HG03103 (cell line): Measurements from ENCODE around the gene C1QTNF2.

Source experiments
- ATAC-seq: cut with Tn5 transposase; IDR thresholded peaks from one replicate; pipeline ENCODE4 v1.9.1; 2021; ENCODE audit warnings: low read depth; ENCODE audit not compliant: unreplicated experiment

The C1QTNF2 gene, protein sequence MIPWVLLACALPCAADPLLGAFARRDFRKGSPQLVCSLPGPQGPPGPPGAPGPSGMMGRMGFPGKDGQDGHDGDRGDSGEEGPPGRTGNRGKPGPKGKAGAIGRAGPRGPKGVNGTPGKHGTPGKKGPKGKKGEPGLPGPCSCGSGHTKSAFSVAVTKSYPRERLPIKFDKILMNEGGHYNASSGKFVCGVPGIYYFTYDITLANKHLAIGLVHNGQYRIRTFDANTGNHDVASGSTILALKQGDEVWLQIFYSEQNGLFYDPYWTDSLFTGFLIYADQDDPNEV

DNA sequence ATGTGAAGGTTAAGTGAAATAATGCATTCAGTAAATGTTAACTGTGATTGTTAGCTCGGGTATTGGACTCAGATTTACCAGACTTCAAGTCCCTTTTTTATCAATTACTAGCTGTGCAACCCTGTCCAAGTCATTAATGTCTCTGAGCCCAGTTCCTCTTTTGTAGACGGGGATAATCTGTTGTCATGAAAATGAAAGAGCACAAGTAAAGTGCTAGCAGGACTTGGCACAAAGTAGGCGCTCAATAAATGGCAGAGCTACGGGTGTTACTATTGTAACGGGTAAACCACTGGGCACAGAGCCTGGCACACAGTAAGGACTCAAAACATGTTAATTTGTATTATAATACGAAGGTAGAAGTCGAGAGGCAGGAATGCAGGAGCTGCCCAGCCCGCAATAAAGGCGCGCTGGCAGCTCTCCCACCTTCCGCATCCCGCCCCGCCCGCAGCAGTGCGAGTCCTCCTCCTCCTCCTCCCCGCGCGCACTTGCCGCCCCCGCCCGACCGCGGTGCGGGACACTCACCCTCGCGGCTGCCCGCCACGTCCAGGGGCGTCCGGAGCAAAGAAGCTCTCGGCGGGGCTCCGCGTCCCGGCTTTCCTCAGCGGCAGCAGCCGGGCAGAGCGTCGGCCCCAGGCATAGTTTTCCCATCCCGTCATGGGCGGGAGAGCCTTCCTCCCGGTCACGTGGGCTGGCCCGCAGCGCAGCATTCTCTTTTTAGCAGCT lies at the start of gene C1QTNF2:
Gene C1QTNF2, minus strand, starts transcription at position 637 of the 723 bp plus-strand sequence. CDS start 15,615 bp downstream, outside the sequence.
- no peak for ATAC-seq

DNA sequence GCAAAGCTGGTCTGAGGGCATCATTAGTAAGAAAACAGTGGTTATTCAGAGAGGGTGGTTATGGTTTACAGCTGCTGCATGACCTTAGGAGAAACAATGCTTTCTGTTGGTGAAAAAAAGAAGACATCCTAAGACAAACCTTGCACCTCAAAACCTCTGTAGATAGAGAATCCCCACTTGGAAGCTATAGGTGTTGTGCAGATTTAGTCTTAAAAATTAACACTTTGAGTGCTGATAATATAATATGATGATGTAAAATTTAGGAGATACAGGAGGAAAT lies 49.8 kb upstream of the C1QTNF2 start:
- ATAC-seq = no peak

DNA sequence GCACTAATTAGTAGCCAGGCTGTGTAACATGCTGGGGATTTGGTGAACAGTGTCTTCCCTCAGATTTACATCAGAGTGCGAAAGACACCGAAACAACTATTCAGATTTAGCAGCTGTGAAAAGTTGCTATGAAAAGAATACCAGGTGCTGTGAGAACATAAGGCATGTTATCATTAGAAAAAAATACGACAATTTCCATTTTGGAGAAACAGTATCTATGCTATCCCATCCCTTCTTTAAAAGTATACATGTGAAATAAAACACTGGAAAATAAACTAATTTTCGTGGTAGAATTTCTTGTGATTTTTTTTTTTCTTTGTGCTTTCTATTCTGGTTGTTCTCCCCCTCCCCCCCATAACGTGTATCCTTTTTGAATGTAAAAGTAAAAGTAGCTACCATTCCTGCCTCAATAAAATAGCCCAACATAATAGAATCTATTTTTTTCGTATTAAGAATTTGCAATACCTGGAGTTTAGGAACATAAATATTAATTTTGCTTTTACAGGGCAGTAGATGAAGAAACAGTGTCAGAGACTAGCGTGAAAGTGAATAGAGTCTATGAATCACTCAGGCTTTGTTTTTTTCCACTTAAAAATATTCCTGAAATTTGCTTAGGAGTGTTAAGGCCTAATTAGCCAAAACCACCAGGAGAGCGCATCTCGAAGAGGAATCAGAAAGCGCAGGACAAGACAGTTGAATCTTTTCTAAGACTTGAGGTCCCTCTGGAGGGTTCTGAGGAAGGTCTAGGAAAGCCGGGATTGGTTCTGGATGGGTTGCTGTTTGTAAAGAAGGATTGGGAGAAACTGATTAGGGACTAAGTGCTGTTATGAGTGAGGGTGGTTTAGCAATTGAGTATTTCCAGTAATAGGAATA lies 49.3 kb upstream of the C1QTNF2 start:
- ATAC-seq = peak; percentile 22

DNA sequence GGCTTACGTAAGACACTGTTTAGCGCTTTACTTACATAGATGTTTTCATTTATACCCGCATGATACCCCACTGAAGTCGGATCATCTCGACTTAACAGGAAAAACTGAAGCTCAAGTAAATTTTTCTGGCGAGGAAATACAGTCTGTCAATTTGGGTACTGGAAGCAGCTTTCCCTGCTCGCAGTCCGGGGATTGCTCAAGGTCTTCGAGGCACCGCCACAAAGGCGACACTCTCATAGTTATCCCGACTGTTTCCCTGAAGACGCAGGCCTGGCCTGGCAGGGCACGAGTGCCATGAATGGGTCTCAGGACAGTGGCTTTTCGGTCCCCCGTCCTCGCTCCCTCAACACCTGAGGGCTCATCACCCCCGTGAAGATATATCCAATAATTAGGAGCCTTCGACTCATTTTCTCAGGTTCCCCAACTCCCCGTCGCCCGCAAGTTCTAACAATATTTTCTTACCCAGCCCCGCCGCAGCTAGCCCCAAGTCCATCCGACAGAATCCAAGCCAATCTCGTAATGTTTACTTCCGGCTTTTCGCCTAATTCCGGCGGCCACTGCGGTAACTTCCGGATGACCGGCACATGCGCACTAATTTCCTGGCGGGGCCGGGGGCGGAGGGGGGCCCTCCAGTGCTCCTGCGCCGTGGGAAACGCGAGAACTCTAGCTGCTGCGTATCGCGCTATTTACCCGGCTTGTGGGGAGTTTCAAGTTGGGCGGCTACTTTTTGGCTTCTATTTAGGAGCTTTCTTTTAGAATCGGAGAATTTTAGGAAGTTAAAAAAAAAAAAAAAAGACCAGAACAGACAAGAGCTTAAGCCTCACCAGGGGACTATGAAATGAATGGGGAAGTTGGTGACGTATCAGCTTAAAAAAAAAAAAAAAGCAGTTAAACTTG lies 48.4 kb upstream of the C1QTNF2 start, which contains the start of gene SLU7:
Gene SLU7, minus strand, starts transcription at position 521 of the 897 bp plus-strand sequence. CDS start 3,787 bp downstream, outside the sequence.
- ATAC-seq = peak; percentile 56

DNA sequence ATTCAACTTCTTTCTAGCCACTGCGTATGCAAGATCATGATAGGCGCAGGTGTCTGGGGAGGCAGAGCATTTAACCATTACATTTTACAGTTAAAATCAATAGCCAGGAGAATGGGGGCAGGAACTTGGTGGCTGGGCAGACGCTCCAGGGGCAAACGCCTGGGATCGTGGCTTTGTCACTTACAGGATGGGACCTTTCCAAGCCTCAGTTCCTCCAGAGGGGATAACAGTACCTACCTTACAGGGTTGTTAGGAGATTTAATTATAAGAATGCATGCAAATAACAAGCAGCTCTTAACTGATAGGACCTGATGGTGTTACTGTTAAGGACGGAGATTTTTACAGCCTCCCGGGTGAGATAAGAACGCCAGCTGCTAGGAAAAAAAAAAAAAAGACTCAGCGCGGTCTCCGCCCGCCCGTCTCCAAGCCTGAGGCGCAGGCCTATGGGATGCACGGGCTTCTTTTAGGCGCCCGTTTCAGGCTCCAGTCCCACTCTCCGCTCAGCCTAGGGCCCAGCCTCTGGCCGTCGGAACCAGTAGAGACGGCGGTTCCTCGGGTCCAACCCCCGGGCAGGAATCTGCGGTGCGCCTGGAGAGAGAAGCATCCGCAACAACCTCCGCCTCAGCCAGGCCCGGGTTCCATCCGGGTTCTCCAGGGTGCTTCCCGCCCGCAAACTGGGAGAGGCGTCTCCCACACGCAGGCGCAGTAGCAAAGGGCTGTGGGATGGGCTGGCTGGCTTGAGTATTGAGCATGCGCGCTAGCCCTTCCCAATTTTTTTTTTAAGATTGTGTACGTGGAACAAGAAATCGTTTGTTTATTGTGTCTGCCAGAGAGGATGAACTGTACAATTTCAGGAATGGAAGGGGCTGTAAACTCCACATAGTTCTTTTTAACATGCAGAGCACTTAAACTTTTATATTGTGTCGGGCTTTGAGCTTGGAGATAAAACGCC lies 29.3 kb upstream of the C1QTNF2 start, which contains the start of gene FAM200C:
Gene FAM200C, minus strand, starts transcription at position 653 of the 952 bp plus-strand sequence. CDS start 4,564 bp downstream, outside the sequence.
- peak; percentile 81 for ATAC-seq

DNA sequence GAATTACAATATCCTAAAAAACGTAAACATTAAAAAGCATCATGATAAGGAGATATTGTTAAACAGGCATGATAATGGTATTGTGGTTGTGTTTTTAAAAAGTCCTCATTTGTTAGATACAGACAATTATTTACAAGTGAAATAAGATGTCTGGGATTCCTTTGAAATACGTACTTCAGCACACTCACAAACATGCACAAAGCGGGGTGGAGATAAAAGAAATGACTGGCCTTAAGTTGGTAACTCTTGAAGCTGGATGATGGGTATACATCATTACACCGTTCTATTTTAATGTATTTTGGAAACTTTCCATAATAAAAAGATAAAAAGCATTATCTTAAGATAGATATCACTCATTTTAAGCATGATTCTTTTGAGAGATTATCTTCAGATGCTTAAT lies 28.4 kb upstream of the C1QTNF2 start:
- ATAC-seq = no peak

DNA sequence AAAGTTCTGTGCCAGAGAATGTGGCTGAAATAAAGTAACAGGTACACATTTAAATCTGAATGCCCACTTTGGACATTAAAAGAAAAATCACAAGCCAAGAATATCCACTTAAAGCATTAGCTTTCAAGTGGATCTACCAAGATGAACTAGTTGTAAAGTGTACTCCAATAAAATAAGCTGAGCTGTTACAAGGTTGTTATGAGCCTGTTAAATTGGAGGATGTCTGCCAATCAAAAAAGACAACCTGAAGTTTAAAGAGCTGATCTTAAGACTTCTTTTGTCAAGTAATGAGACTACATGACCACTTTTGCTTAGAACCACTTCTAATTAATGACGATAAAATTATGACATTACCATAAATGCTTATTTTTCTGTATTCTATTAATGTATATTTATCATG lies 27.1 kb upstream of the C1QTNF2 start:
- no peak for ATAC-seq

DNA sequence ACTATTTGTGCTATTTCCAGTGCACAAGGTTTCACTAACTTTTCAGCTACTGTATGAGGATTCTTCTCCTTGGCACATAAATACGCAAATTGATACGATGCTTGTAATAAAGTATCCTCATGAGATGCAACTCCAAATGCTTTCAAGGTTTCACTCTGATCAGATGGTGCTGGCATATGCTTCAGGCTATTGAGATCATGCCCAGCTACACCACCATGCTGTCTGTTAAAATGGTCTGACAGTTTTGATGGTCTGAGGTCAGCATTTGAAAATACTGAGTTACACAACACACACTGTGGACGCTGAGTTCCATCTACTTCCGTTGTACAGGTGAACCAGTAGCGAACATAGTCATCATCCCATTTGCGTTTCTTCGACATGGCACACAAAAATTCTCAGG lies 24.7 kb upstream of the C1QTNF2 start:
- ATAC-seq = no peak

DNA sequence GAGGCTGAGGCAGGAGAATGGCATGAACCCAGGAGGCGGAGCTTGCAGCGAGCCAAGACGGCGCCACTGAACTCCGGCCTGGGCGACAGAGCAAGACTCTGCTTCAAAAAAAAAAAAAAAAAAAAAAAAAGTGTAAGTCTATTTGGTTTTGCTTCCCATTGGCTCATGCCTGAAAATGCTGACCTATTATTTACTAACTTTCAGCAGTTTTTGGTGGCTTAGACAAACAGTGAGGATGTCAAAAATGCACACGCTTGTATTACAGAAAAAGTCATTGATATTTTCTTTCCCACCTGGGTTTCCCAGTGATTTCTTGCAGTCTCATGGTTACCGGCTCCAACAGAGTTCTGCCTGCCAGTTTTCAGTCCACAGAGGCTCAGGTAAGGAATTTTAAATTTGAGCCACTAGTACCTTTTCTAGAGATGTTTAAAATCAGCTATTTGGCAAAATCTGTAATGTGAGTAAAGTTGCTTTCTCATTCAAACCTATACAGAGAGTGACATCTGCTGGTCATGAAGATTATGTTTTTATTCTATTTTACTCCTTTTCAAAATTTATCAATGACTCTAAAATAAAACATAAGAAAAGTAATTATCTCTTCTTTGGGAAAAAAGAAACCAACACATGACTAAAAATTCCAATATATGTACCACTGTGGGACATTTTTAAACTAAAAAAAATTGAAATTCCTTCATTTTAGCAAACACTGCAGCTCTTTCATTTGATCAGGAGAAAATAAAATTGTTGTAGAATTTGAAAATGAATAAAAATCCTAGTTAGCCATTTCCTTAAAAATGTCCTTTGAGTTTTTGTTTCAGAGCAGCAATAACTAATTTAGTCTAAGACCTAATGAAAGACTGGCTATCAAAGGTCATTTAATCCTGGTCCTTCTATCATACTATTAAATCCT lies 20.6 kb upstream of the C1QTNF2 start:
- ATAC-seq = no peak

DNA sequence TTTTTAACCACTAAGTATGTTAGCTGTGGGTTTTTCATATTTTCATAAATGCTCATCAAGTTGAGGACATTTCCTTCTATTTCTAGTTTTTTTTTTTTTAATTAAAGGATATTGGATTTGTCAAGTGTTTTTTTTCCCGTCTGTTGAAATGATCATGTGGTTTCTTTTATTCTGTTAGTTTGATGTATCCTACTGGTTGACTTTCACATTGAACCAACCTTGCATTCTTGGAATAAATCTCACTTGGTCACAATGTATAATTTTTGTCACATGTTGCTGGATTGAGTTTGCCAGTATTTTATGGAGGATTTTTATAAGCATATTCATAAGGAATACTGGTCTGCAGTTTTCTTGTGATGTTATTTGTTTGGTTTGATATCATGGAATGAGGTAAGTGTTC lies 17.0 kb upstream of the C1QTNF2 start:
- ATAC-seq = no peak

DNA sequence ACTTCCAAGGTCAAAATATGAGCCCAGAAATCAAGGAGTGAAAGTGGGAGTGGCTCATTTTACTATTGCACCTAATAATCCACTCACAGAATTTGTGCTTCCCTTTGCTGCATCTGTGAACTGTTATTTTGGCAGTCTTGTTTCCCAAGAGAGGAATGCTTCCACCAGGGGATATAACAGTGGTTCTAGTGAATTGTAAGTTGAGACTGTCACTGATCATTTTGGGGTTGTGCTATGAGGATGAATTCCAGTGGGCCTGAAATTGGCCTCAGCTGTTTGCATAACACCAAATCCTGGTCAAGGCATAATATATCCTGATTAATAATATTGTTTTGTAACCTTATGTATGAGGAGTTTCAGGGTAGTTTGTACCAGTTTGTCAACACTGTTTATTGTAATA lies 15.1 kb upstream of the C1QTNF2 start:
- no peak for ATAC-seq

DNA sequence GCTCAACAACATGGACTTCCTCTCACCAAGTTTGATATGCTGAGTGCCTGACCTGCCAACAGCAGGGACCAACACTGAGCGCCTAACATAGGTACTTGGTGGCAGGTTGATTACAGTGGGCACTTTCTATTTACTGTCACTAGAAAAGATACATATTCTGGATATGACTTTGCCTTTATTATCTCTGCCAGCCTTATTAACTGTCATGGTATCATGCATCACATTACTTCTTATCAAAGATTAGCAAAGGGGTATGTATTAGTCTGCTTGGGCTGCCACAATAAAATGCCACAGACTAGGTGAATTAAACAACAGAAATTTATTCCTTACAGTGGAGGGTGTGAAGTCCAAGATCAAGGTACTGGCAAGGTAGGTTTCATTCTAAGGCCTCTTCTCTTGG lies 14.3 kb upstream of the C1QTNF2 start:
- ATAC-seq = no peak

DNA sequence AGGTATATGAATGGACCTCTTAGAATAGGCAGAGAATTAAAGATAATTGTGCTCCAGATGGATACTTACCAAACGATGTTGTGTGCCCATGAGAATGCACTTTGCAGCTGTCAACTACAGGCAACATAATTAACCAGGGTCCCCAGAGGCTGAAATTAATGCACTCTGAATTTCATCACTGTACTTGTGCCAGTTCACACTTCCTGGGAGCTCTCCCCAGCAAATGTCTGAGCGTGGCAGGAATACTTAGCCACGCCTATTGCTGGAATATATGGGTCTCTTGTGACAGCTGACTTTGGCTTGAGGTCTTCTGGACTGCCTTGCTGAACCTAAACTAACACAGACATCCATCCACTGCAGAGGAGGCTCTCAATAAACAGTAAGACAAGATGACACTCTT lies 11.9 kb upstream of the C1QTNF2 start:
- no peak for ATAC-seq

DNA sequence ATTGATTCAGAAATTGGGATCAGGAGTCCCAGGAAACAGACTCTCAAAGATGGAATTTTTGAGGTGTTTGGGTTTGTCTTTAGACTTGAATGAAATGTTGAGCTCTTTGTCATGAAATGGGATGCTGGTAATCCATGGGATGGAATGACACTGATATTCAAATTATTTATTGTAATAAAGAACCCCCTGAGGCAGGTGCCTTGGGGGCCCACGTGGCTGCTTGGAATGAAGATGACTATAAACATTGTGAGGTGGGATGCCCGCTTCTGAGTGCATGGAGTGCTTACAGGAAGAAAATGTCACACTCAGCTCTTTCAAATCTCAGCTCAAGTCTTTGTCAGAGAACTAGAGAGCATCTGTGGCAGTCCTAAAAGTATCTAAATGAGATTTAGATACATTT lies 9.6 kb upstream of the C1QTNF2 start:
- ATAC-seq = no peak

DNA sequence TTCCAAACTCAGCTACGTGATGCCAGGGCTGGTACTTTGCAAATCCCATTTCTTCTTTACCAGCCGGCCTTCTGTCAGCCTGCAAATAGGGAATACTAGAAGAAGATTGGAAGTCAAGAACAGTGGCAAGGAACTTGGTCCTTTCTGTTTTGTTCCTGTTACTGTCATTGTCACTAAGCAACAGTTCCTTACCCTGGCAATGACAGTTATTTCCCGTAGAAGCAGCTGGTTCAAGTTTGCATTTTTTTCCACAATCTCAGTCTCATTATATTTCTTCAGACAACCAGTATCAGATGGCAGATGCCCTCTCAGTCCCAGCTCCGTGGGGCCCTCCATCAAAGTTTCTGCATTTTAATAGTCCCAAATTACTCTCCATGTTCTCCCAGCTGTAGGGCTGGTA lies 9.1 kb upstream of the C1QTNF2 start:
- no peak for ATAC-seq

DNA sequence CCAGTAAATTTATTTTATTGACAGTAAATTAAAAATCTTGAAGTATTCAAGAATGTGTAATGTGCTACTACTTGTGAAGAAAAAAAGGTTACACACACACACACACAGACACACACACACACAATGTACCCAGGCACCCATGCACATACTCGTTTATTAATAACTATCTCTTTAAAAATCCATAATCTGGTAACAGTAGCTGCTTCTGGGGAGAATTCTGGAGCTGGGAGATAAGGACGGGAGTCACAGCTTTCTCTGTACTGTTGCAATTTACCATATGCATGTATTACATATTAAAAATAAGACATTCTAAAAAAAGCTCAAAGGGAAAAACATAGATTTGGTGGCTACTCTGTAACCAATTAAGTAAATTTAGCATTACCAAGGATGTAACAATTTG lies 7.9 kb upstream of the C1QTNF2 start:
- ATAC-seq = no peak

DNA sequence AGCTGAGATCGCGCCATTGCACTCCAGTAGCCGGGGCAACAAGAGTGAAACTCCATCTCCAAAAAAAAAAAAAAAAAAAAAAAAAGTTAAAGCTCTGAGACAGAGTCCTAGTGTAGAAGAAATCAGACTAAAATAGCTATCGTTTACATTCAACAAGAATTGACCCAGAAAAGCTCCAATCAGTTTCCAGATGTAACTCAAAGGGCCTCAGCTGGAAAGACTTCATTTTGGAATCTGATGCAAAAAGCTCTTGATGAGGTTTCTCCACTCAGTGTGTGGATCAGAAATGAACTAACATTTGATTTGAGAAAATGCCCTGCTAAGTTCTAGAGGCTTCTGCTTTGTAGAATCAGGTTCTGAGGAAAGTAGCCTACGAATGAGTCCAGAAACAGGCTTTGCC lies 7.2 kb upstream of the C1QTNF2 start:
- no peak for ATAC-seq

DNA sequence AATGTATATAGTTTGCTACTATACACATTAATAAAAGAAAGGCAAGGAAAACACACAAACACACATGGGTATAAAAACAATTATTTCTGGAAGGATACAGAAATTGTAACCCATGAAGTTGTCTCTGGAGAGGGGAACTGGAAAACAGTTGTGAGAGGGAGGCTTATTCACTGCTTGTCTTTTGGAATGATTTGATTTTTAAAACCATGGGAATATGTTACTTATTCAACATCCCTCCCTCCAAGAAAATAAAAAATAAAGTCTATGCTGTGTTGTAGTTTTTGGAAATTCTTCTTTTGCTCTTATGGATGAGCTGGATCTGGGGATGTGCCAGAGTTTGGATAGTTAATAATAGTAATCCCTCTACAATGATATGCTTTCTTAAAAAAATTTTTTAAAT lies 6.0 kb upstream of the C1QTNF2 start:
- ATAC-seq = no peak
